ENCODE measurements around the gene ZNF80.
"Not testable (repeated sequence)": the region's sequence is repeated elsewhere in the genome, so short reads cannot be mapped to it uniquely, and the experiment has no call there.

The ZNF80 gene

GRCh38 chr3:114237478-114237877 lies at the start of gene ZNF80:
TSS of gene ZNF80 (minus strand) at chr3:114237578. CDS start at chr3:114237074, 504 bp downstream.
- not testable (repeated sequence) for H3K4me3 ChIP-seq (replicated peaks; ENCODE audit: low read depth, low read length); DNase-seq (ENCODE audit: extremely low read depth, low read depth)

GRCh38 chr3:114286266-114286665 lies 48.9 kb upstream of the ZNF80 start:
- H3K4me3 ChIP-seq (replicated peaks; ENCODE audit: low read depth, low read length): no peak overlapping the region
- no peak for DNase-seq (ENCODE audit: extremely low read depth, low read depth)
- no peak for TF ChIP-seq CTCF (IDR thresholded peaks at IDR 0.05; ENCODE audit: low read depth, low read length, missing control alignments)

GRCh38 chr3:114285648-114286230 lies 48.4 kb upstream of the ZNF80 start:
- no peak for TF ChIP-seq CTCF (IDR thresholded peaks at IDR 0.05; ENCODE audit: low read depth, low read length, missing control alignments)
- DNase-seq (ENCODE audit: extremely low read depth, low read depth): no peak
- no peak overlapping the region for H3K4me3 ChIP-seq (replicated peaks; ENCODE audit: low read depth, low read length)

GRCh38 chr3:114284644-114285043 lies 47.3 kb upstream of the ZNF80 start:
- H3K4me3 ChIP-seq (replicated peaks; ENCODE audit: low read depth, low read length): no peak overlapping the region
- no peak for DNase-seq (ENCODE audit: extremely low read depth, low read depth)
- TF ChIP-seq CTCF (IDR thresholded peaks at IDR 0.05; ENCODE audit: low read depth, low read length, missing control alignments): no peak

- not testable (repeated sequence) for DNase-seq (ENCODE audit: extremely low read depth, low read depth); H3K4me3 ChIP-seq (replicated peaks; ENCODE audit: low read depth, low read length)
These were observed 39.5 kb upstream of the ZNF80 start for GRCh38 chr3:114276856-114277255.

GRCh38 chr3:114274929-114275328 lies 37.6 kb upstream of the ZNF80 start:
- H3K4me3 ChIP-seq (replicated peaks; ENCODE audit: low read depth, low read length): no peak overlapping the region
- no peak for TF ChIP-seq CTCF (IDR thresholded peaks at IDR 0.05; ENCODE audit: low read depth, low read length, missing control alignments)
- DNase-seq (ENCODE audit: extremely low read depth, low read depth): no peak

GRCh38 chr3:114272271-114272670 lies 34.9 kb upstream of the ZNF80 start:
- no peak for DNase-seq (ENCODE audit: extremely low read depth, low read depth)
- H3K4me3 ChIP-seq (replicated peaks; ENCODE audit: low read depth, low read length): no peak overlapping the region

More at GRCh38 chr3:114272271-114272670, 34.9 kb upstream of the ZNF80 start:
- TF ChIP-seq CTCF (IDR thresholded peaks at IDR 0.05; ENCODE audit: low read depth, low read length, missing control alignments): no peak
